H1 (cell line): ENCODE measurements around the gene CD247.

Source experiments
- CREB1 ChIP-seq: IDR thresholded peaks from 2 replicates; pipeline ENCODE4 v1.6.1; 2012; ENCODE audit warnings: inconsistent platforms
- CTCF ChIP-seq, 3 experiments: IDR thresholded peaks; 1 replicate in 2 of 3; 2 replicates in 1 of 3; pipeline versions ENCODE4 v1.5.1 to v1.6.1; 2011; ENCODE audit warnings: low read length in 3 of 3, mild to moderate bottlenecking in 3 of 3, inconsistent platforms in 2 of 3, low read depth in 1 of 3, moderate library complexity in 1 of 3; ENCODE audit not compliant: insufficient read depth in 1 of 3; ENCODE audit errors: control extremely low read depth in 1 of 3
- SP1 ChIP-seq: IDR thresholded peaks from 2 replicates; pipeline ENCODE4 v1.6.1; 2011; ENCODE audit warnings: low read depth, low read length
- TCF12 ChIP-seq: IDR thresholded peaks from 2 replicates; pipeline ENCODE4 v1.6.1; 2011; ENCODE audit warnings: low read depth, mild to moderate bottlenecking, low read length

GRCh38 chr1:167467752-167468151, 50.6 kb downstream of the CD247 start:
- TF ChIP-seq TCF12, result no peak
- TF ChIP-seq CTCF (IDR thresholded peaks at IDR 0.05; ENCODE audit: control extremely low read depth in 1 of 3, insufficient read depth in 1 of 3, low read depth in 1 of 3, low read length in 3 of 3), result no peak
- no peak for TF ChIP-seq SP1
- TF ChIP-seq CREB1, result no peak
